ENCODE data around the gene MIPEP.
"Not testable (repeated sequence)": the region's sequence is repeated elsewhere in the genome, so short reads cannot be mapped to it uniquely, and the experiment has no call there.

- TF ChIP-seq, protein P1, sequence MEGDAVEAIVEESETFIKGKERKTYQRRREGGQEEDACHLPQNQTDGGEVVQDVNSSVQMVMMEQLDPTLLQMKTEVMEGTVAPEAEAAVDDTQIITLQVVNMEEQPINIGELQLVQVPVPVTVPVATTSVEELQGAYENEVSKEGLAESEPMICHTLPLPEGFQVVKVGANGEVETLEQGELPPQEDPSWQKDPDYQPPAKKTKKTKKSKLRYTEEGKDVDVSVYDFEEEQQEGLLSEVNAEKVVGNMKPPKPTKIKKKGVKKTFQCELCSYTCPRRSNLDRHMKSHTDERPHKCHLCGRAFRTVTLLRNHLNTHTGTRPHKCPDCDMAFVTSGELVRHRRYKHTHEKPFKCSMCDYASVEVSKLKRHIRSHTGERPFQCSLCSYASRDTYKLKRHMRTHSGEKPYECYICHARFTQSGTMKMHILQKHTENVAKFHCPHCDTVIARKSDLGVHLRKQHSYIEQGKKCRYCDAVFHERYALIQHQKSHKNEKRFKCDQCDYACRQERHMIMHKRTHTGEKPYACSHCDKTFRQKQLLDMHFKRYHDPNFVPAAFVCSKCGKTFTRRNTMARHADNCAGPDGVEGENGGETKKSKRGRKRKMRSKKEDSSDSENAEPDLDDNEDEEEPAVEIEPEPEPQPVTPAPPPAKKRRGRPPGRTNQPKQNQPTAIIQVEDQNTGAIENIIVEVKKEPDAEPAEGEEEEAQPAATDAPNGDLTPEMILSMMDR (IDR thresholded peaks at IDR 0.05; ENCODE audit: low read length), result not testable (repeated sequence)
- not testable (repeated sequence) for TF ChIP-seq EZH2 (IDR thresholded peaks at IDR 0.05; ENCODE audit: borderline replicate concordance, low read length)
Measured at GRCh38 chr13:23894746-23895145, 5.5 kb upstream of the MIPEP start.

All from OCI-LY1 (cell line).